Adipocyte (in vitro differentiated cells): ENCODE results near the gene GMCL2.

ENCODE experiments used
- DNase-seq: peaks from one replicate; pipeline ENCODE4 v3.0.0-alpha.2; 2015; ENCODE audit warnings: low read depth
- H3K27me3 ChIP-seq: replicated peaks from 2 replicates; pipeline ENCODE4 v1.7.0; 2013; ENCODE audit warnings: mild to moderate bottlenecking, low read length, moderate library complexity; ENCODE audit not compliant: control insufficient read depth, insufficient read depth
- H3K36me3 ChIP-seq: 2 replicates; pipeline ENCODE4 v1.7.0; 2013; ENCODE audit warnings: low read length, mild to moderate bottlenecking, moderate library complexity; ENCODE audit not compliant: control insufficient read depth, insufficient read depth, severe bottlenecking
- H3K4me1 ChIP-seq: 2 replicates; pipeline ENCODE4 v1.7.0; 2013; ENCODE audit warnings: mild to moderate bottlenecking, low read length, moderate library complexity; ENCODE audit not compliant: control insufficient read depth, insufficient read depth
- H3K4me3 ChIP-seq: 2 replicates; pipeline ENCODE4 v1.7.0; 2013; ENCODE audit warnings: mild to moderate bottlenecking, low read length, moderate library complexity
- H3K9ac ChIP-seq: 2 replicates; pipeline ENCODE4 v1.7.0; 2013; ENCODE audit warnings: mild to moderate bottlenecking, low read length, moderate library complexity
- H3K9me3 ChIP-seq: 2 replicates; pipeline ENCODE4 v1.7.0; 2013; ENCODE audit warnings: mild to moderate bottlenecking, low read length, moderate library complexity; ENCODE audit not compliant: control insufficient read depth

Gene GMCL2, protein sequence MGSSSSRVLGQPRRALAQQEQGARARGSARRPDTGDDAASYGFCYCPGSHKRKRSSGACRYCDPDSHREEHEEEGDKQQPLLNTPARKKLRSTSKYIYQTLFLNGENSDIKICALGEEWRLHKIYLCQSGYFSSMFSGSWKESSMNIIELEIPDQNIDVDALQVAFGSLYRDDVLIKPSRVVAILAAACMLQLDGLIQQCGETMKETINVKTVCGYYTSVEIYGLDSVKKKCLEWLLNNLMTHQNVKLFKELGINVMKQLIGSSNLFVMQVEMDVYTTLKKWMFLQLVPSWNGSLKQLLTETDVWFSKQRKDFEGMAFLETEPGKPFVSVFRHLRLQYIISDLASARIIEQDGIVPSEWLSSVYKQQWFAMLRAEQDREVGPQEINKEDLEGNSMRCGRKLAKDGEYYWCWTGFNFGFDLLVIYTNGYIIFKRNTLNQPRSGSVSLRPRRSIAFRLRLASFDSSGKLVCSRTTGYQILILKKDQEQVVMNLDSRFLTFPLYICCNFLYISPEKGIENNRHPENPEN

DNA sequence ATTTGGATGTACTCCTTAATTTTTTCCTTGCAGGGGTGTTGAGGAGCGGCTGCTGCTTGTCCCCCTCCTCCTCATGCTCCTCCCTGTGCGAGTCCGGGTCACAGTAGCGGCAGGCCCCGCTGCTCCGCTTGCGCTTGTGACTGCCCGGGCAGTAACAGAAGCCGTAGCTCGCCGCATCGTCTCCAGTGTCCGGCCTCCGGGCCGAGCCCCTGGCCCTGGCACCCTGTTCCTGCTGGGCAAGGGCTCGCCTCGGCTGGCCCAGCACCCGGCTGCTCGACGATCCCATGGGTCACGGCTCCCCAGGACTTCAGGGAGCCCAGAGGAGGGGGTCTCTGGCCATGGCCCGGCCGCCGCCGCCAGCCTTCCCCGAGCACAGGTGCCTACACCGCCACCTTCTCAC lies at the start of gene GMCL2:
Gene GMCL2, minus strand, starts transcription at position 358 of the 400 bp plus-strand sequence. Its CDS starts 72 bp downstream, at position 286.
- DNase-seq = no peak
- H3K4me3 ChIP-seq = no peak within 1 kb of the TSS
- H3K9me3 ChIP-seq = no peaks in the 10 kb centered on the region
- peaks cover 1% of the 10 kb centered on the region for H3K27me3 ChIP-seq
- no peaks in the 10 kb centered on the region for H3K36me3 ChIP-seq
- no peaks in the 10 kb centered on the region for H3K4me1 ChIP-seq
- H3K9ac ChIP-seq = no peak within 1 kb of the TSS

DNA sequence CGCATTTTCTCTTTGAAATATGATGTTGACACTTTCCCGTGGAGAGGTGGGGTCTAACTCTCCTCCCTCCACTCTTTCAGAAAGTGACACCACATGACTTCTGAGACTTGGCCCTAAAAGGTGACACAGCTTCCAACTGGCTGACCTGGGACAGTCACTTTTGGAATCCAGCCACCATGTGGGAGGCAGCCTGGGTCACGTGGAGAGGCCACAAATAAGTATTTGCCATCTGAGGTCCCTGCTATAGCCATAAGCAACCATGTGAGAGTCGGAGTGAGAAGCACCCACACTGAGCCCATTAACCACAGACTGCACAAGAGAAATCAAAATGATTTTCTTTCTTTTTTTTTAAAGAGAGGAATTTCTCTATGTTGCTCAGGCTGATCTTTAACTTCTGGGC lies 49.5 kb upstream of the GMCL2 start:
- Histone ChIP-seq H3K4me1 (peaks cover 18% of the 10 kb centered on the region), H3K36me3 (no peaks in the 10 kb centered on the region), H3K27me3 (peaks cover 1% of the 10 kb centered on the region), H3K4me3 (no peak overlapping the region), H3K9me3 (no peaks in the 10 kb centered on the region), H3K9ac (no peak overlapping the region)
- no peak for DNase-seq

DNA sequence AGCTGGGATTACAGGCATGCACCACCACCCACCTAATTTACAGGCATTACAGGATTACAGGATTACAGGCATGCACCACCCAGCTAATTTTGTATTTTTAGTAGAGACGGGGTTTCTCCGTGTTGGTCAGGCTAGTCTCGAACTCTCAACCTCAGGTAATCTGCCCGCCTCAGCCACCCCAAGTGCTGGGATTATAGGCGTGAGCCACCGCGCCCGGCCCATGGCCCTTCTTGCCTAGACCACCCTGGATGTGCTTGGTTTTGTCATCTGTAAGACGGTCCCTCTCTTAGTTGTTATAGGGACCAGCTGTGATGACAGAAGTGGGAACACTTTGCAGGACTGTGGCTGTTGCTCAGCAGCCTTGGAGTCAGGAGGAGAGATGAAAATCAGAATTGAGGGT lies 49.0 kb upstream of the GMCL2 start:
- Histone ChIP-seq H3K9me3 (no peaks in the 10 kb centered on the region), H3K27me3 (no peaks in the 10 kb centered on the region), H3K4me1 (peaks cover 24% of the 10 kb centered on the region), H3K9ac (no peak overlapping the region), H3K36me3 (no peaks in the 10 kb centered on the region), H3K4me3 (no peak overlapping the region)
- DNase-seq = no peak

DNA sequence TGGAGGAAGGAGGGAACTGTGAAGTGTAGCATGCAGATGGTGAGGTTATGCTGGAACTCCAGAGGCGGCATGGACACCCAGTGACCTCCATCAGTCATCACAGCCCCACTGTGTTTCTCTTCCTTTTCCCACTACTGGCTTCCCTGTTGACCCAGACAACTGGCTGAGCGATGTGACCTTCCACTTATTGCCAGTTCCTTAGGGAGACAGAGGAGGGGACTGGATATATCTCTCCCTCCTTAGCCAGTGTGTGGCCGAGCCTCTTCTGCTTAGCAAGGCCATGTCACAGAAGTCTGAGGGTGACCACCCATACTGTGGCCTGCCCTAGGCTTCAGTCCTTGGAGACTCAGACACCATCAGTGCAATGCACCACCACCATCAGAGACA lies 48.4 kb upstream of the GMCL2 start:
- Histone ChIP-seq H3K9me3 (no peaks in the 10 kb centered on the region), H3K27me3 (no peaks in the 10 kb centered on the region), H3K9ac (no peak overlapping the region), H3K36me3 (no peaks in the 10 kb centered on the region), H3K4me3 (no peak overlapping the region), H3K4me1 (peaks cover 29% of the 10 kb centered on the region)
- DNase-seq = no peak

DNA sequence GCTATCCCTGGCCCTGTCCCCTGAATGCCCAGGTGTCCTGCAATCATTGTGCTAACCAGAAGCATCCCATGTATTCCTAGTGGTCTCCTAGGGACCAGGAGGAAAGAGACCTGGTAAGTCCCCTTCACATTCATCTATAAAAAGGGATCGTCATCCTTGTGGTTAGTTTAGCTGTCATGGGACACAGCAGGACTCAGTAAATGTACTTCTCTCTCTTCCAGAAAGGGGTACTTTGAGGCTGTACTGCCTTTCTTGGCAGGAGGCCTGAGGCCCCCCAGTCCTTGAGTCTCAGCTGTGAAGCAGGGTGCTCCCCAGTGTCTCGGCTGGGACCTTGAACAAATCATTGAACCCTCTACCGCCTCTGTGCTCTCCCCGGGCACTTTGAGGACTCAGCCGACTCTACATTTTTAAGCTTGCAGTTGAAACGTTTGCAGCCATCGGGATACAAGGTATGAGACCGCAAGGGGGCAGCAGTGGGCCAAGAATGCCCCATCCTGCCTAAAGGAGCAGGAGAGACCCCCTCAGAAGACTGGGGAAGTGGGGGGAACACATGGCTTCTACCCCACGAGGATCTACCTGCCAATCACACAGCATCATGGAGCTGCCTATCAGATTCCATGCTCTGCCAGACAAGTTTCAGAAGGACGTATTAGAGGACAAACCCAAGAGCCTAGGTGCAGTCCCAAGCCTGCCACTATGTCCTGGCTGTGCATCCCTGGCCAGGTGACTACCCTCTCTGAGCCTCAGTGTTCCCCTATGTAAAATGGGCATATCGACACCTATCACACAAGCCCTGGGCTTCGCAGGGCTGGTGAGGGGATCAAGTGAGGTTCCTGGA lies 47.8 kb upstream of the GMCL2 start:
- H3K9ac ChIP-seq = peak overlapping the region; percentile 5
- peak; percentile 81 for DNase-seq
- H3K27me3 ChIP-seq = no peaks in the 10 kb centered on the region
- H3K9me3 ChIP-seq = no peaks in the 10 kb centered on the region
- peaks cover 35% of the 10 kb centered on the region for H3K4me1 ChIP-seq
- peaks cover 1% of the 10 kb centered on the region for H3K36me3 ChIP-seq
- H3K4me3 ChIP-seq = no peak overlapping the region

DNA sequence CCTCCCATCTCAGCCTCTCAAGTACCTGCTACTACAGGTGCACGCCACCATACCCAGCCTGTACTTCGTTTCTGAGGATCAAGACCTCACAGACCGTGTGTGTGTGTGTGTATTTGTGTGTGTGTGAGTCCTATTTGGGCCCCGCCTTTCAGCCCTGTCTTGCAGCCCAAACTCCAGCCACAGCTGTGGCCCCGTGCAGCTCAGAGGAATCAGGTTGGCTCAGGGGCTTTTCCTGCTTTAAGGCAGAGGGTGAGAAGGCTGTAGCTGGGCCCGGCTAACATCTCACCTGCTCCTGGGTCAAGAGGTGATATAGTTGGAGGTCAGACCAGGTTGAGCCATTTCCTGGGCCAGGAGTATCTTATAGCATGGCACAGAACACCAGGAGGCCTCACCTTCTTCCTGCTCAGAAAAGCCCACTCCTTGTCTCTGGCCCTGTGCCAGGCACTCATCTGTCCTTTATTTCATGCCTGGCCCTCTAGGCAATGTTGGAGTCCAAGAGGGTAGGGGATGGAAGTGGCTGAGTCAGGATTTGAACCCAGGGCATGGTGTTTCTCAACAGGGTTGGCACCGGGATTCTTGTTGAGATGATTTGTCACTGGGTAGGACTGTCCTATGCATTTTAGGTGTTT lies 47.1 kb upstream of the GMCL2 start:
- H3K4me3 ChIP-seq = no peak overlapping the region
- H3K27me3 ChIP-seq = no peaks in the 10 kb centered on the region
- no peak for DNase-seq

DNA sequence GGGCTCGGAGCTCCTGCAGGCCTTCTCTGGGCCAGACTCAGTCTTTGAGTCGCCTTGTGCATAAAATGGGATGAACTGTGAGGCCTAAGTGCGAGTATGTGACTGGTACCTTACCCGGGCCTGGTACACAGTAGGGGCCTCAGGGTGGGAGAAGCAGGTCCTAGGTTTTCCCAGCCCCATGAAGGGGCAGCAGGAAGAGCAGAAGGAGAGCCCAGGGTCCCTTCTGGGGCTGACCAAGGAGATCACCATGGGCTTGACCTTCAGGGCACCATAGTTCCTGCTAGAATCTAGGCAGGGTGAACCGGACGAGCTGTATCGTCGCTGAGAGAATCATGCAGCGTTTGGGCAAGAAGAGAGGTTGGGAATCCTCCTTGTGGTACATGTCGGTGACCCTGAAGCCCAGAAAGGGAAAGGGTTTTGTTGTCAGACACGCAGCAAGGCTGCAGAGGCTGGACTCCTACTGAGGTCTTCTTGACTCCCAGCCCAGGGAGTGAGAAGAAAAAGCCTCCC lies 45.8 kb upstream of the GMCL2 start:
- Histone ChIP-seq H3K4me3 (peak overlapping the region; percentile 91), H3K9me3 (no peaks in the 10 kb centered on the region), H3K9ac (peak overlapping the region; percentile 96), H3K27me3 (no peaks in the 10 kb centered on the region), H3K4me1 (peaks cover 50% of the 10 kb centered on the region), H3K36me3 (peaks cover 20% of the 10 kb centered on the region)
- no peak for DNase-seq

More for the DNA sequence above, 47.1 kb upstream of the GMCL2 start:
- peak overlapping the region; percentile 5 for H3K9ac ChIP-seq
- peaks cover 41% of the 10 kb centered on the region for H3K4me1 ChIP-seq
- peaks cover 9% of the 10 kb centered on the region for H3K36me3 ChIP-seq
- no peaks in the 10 kb centered on the region for H3K9me3 ChIP-seq

DNA sequence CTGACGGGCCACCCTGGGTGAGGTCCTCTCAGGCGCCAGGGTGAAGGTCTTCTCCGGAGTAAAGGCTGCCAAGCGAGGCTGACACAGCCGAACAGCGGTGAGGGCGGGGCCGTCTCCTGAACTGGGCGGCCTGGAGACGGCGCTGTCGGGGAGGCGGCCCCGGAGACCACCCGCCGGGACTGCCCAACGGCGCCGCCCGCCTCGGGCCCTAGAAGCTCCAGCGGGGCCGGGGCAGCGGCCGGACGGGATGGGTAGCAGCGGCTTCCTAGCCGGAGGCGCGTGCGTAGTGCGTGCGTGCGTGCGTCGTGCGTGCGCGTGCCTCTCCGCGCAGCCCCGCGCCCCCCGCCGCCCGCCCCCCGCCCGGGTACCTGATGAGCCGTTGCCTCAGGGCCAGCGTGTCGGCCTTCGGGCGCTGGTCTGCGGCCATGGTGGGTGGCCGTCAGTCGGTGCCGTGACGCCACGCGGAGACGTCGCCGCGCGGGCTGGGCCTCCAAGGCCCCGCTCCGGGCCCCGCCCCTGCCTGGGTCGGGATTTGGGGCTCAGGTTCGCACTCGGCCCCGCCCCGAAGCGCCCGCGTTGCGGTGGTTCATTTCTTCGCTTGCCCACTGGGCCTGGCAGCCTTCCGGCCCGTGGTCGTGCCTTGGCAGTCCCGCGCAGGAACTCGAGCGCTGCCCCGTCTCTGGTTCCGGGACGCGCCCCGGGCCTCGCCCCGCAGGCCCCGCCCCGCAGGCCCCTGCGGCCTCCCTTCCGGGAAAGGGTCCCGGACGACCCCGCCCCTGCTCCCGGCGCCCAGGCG lies 45.2 kb upstream of the GMCL2 start, which contains the start of gene PHYKPL:
Gene PHYKPL, minus strand, starts transcription at position 679 of the 796 bp plus-strand sequence. Its CDS starts 252 bp downstream, at position 427.
- peaks cover 26% of the 10 kb centered on the region for H3K36me3 ChIP-seq
- H3K4me1 ChIP-seq = peaks cover 55% of the 10 kb centered on the region
- DNase-seq = peak; percentile 84

DNA sequence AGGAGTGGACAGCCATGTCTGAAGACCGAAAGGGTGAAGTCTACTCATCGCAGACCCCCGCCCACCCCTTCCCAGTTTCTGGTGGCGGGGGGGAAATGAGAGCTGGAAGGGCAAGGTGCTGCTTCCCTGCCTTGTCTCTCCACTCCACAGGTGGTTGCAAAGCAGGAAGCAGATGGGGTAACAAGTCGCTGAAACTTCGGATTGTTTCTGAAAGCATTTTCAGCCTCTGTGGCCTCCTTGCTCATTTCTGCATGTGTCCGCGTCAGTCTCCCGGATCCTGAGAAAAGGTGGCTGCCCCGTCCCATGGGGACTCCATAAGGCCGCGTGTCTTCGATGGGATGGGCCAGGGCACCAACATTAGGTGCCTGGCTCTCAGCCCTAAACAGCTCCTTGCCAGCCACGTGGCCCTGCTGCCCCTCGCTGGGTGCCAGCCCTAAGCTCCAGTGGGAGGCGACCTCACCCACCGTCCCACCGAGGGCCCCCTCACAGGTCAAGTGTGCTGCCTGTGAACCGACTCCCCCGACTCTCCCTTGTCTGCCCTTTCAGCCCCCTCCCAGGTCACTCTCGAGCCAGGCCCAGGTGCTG lies 44.5 kb upstream of the GMCL2 start:
- Histone ChIP-seq H3K4me1 (peaks cover 51% of the 10 kb centered on the region), H3K9me3 (no peaks in the 10 kb centered on the region), H3K27me3 (no peaks in the 10 kb centered on the region), H3K9ac (peak overlapping the region; percentile 96), H3K4me3 (peak overlapping the region; percentile 91), H3K36me3 (peaks cover 33% of the 10 kb centered on the region)
- no peak for DNase-seq

More for the DNA sequence above, 45.2 kb upstream of the GMCL2 start, which contains the start of gene PHYKPL:
- peak within 1 kb of the TSS; percentile 91 for H3K4me3 ChIP-seq
- H3K9ac ChIP-seq = peak within 1 kb of the TSS; percentile 96
- no peaks in the 10 kb centered on the region for H3K27me3 ChIP-seq
- no peaks in the 10 kb centered on the region for H3K9me3 ChIP-seq
